Upper lobe of left lung (tissue), 4 donors: ENCODE data around the gene EDARADD.
"Not testable (repeated sequence)": the region's sequence is repeated elsewhere in the genome, so short reads cannot be mapped to it uniquely, and the experiment has no call there.

Source experiments
- CTCF ChIP-seq, 6 experiments: fragments of 450-650 bp in 4 of 6; fragments of 200-600 bp in 2 of 6; sonication (generic) in 2 of 6; IDR thresholded peaks; one replicate each; pipeline ENCODE4 v1.5.1; 2016 to 2019; ENCODE audit warnings: antibody characterized with exemption in 6 of 6
- POLR2A ChIP-seq, 4 donors: fragments of 450-650 bp; IDR thresholded peaks; one replicate each; pipeline ENCODE4 v1.5.1; 2016 to 2017; ENCODE audit warnings: antibody characterized with exemption in 4 of 4, mild to moderate bottlenecking in 2 of 4
- POLR2AphosphoS5 ChIP-seq, 2 donors: sonication (generic); formaldehyde crosslinking; IDR thresholded peaks; one replicate each; pipeline ENCODE4 v1.5.1; 2017; ENCODE audit warnings: antibody characterized with exemption in 2 of 2

- not testable (repeated sequence) for TF ChIP-seq POLR2AphosphoS5, CTCF, POLR2A (IDR thresholded peaks at IDR 0.05)
Measured at GRCh38 chr1:236464197-236464596, 70.1 kb downstream of the EDARADD start.
